Renal cortical epithelial cell (primary cell): Measurements from ENCODE around the gene THOC3. TPM values are rescaled to one million over a fixed set of nuclear protein-coding genes. Genes with fewer than 3 reads are reported as not detected.
A peak's percentile ranks its signal among the peaks of the same experiment; 100 is the strongest.
"Not testable (repeated sequence)": the region's sequence is repeated elsewhere in the genome, so short reads cannot be mapped to it uniquely, and the experiment has no call there.

Experiments used
- DNase-seq: peaks from one replicate; pipeline ENCODE4 v3.0.0-alpha.2; 2011; ENCODE audit warnings: low read depth
- total RNA-seq: library from RNA; depleted of rRNA; stranded (reverse); fragments of >200 nt; gene quantifications from 2 replicates; pipeline ENCODE4 v1.2.3, GENCODE V29; 2014

THOC3 gene
- total RNA-seq, 1 donor from 2014 or later = 33.0 TPM

DNA sequence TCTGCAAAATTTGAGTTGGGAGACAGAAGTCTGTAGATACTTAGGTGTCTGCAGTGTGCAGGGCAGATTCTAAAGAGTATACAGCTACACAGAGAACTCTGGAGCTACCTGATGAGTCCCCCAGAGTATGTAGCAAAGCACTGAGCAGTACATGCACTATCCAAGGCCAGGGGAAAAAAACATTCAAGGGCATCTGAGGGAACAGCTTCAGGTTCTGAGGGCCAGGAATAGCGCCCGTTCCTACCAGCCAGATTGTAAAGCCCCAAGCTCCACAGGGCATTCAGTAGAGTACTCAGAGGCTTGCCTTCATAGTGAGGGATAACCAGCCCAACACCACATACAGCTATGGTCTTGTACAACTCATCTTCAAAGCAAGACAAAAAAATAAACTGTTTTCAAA lies 27.5 kb downstream of the THOC3 start:
- DNase-seq = not testable (repeated sequence)

- not testable (repeated sequence) for DNase-seq
Observed at GRCh38 chr5:175938489-175938888, 29.6 kb downstream of the THOC3 start.

GRCh38 chr5:175928752-175929151 lies 39.4 kb downstream of the THOC3 start:
- DNase-seq = not testable (repeated sequence)

- DNase-seq = not testable (repeated sequence)
Observed at GRCh38 chr5:175925106-175925505, 43.0 kb downstream of the THOC3 start.

DNA sequence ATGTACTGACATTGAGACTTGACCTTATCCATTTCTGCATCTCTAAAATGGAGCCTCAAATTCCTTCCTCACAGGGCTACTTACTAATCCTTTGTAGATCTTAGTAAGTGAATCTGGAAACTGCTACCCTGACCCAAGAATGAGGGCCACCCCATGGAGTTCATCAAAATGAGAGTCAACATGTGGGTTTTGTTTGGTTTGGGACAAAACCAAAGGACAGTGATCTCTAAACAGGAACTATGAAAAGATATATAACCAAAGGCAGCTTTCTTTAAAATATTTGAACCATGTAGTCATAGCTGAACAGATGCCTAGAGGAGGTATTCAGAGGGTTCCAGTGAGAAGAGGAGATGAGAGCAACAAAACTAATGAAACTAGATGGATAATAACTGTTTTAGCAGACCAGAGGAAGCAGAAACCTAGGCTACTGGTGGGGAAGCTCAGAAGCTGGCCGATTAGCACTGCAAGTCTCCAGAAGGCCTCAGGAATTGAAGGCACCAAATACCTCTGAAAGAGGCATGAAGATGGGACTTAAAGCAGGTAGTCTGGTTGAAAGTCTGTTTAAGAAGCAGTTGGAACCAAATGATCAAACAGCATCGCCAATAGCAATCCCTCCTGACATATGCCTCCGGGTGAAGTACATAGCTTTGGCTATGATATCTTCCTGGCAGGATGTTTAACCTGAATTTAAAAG lies 45.8 kb downstream of the THOC3 start:
- DNase-seq = peak; percentile 30

DNA sequence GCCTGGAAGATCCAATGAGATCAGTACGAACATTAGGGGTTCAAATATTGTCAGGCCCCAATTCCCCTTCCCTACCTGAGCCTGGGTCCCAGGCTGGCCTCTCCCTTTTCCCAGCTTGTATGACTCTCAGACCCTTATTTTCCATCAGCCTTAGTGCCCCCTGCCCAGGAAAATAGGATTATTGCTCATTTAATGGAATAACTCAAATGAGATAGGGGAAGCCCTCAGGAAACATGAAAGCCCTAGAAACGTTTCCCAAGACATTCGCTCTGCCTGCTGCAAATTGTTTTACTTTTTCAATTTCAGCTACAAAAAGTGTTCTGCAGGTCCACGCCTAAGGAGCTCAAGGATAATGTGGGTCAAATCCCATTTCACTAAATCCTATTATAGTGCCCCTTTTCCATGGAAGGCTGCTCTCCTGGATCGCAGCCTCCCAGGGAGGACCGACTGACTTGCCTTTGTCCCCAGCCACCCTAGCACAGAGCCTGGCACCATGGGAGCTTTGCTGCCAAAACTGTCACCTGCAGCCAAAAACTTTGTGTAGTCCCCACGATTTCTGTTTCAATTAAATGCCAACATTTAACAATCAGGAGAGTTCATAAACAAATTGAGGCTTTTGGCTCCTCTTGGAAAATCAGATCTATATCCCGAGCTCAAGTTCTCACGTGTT lies 46.9 kb downstream of the THOC3 start:
- no peak for DNase-seq

DNA sequence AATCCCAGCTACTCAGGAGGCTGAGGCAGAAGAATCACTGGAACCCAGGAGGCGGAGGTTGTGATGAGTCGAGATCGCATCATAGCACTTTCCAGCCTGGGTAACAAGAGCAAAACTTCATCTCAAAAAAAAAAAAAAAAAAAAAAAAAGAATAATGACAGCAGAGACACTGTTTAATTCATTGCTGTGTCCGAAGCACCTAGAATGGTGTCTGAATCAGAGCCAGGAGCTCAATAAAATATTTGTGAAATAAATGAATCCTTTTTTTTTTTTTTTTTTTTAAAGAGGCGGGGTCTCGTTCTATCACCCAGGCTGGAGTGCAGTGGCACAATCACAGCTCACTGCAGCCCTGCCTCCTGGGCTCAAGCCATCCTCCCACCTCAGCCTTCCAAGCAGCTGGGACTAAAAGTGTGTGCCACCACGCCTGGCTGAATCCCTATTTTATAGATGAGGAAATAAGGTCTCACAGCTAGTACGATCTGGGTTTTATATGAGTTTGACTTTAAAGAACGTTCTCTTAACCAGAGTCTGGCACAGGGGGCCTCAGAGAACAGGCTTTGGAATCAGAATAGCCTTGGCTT lies 47.8 kb downstream of the THOC3 start:
- DNase-seq = no peak

DNA sequence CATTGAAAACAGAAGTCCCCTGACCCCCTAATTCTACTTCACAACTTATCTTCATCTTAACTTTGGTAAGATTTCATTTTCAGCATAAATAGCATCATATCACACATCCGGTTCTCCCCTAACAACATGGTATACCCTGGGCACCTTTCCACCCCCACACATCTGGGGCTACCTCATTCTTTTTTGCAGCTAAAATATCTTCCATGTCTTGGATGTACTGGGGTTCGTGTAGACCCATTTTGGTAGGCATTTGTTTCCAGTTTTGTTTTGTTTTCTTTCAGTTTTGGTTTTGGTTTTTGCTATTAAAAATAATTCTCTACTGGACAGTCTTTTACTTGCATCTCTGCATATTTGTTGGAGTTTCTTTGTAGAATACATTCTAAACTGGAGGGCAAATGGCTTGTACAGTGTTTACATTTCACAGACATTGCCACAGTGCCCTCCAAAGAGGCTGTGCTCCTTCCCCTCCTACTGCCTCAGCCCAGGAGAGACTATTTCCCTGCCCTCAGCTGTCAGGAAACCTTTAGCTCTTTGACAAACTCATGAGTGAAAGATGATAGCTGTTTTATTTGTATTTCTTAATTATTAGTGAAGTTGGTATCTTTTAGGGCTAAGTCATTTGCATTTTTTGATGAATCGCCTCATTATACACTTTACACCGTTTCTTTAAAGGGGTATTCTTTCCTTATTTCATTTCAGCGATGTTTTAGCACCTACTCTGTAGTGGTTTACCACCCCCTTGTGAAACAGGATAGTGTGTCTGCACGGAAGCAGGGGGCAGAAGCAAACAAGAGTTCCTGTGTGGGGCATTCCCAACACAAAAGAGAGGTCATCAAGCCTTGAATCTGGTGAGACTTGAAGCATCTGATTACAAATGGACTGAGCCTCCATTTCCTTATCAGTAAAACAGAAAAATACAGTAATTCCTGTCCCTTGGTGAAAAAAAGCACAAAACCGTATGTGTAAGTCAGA lies 52.8 kb downstream of the THOC3 start:
- not testable (repeated sequence) for DNase-seq

- DNase-seq = not testable (repeated sequence)
Observed at GRCh38 chr5:175913835-175914672, 54.1 kb downstream of the THOC3 start.

GRCh38 chr5:175910072-175910471 lies 58.0 kb downstream of the THOC3 start:
- not testable (repeated sequence) for DNase-seq

Other genes with a start within 250 kb of the THOC3 start
- gene CPLX2, start 96.7 kb downstream of the THOC3 start, total RNA-seq = not detected in 2 replicates